K562 treated with DMSO at 1 percent for 4 hours (cell line): Measurements from ENCODE around the gene WNT4. TPM values are rescaled to one million over a fixed set of nuclear protein-coding genes. Genes with fewer than 3 reads are reported as not detected.

Experiments used
- total RNA-seq: library from RNA; unstranded; fragments of 300-600 nt; gene quantifications from 2 replicates; pipeline ENCODE4 v1.2.3, GENCODE V29; 2022; ENCODE audit not compliant: insufficient read depth

WNT4 gene
- total RNA-seq: not detected in 2 replicates

DNA sequence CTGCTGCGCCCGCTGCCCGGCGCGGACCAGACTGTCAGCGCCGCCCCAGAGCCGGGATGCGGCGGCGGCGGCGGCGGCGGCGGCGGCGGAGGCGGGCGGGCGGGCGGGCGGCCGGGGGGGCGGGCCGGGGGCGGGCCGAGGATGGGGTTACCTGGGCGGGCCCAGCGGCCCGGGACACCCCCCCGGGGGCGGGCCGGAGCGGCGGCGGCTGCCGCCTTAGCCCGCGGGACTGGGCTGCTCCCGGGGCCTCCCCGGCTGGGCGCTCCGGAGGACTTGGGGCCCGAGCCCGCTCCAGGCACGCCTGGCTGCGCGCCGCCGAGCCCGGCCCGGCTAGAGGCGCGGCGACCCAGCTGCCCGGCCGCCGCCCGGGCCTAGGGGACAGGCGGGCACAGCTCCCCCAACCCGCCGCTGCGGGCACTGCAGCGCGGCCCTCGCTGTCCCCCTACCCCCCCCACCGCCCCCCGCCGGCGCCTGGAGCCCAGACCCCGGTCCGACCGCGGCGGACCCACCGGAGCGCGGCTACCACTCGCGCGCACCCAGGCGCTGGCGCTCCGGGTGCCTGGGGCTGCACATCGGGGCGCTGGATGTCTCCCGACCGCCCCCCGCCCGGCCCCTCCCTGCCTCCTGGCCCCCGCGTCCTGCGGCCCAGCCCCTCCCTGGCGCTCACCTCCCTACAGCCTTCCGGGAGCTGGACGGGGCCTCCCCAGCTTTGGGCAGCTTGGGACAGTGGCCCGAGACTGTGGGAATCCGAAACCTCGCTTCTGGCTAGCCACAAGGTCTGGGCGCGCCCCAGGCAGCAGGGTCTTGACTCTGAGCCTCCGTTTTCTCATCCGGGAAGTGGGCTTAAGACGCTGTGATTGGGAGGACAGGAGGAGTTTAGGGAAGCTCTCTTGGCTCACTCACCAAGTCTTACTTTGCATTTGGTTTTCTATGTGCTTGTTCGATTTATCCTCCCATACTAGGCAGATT is at the start of gene WNT4:
Gene WNT4, minus strand, starts transcription at position 33 of the 969 bp plus-strand sequence. CDS start 175 bp downstream, outside the sequence.

Other genes with a start within 250 kb of the WNT4 start
- 76.8 and 114 TPM in 2 replicates for gene HSPG2, start 205.8 kb downstream of the WNT4 start, total RNA-seq
- not detected in 2 replicates for gene CELA3B, start 166.1 kb downstream of the WNT4 start, total RNA-seq
- not detected in 2 replicates for gene CELA3A, start 141.4 kb downstream of the WNT4 start, total RNA-seq
- gene CDC42, start 90.4 kb downstream of the WNT4 start, total RNA-seq: 103 and 120 TPM in 2 replicates